ENCODE data around the gene HK1. TPM values are rescaled to one million over a fixed set of nuclear protein-coding genes. Genes with fewer than 3 reads are reported as not detected.
A peak's percentile ranks its signal among the peaks of the same experiment; 100 is the strongest.

The HK1 gene
- total RNA-seq, 1 donor from 2014 or later: 182 TPM

DNA sequence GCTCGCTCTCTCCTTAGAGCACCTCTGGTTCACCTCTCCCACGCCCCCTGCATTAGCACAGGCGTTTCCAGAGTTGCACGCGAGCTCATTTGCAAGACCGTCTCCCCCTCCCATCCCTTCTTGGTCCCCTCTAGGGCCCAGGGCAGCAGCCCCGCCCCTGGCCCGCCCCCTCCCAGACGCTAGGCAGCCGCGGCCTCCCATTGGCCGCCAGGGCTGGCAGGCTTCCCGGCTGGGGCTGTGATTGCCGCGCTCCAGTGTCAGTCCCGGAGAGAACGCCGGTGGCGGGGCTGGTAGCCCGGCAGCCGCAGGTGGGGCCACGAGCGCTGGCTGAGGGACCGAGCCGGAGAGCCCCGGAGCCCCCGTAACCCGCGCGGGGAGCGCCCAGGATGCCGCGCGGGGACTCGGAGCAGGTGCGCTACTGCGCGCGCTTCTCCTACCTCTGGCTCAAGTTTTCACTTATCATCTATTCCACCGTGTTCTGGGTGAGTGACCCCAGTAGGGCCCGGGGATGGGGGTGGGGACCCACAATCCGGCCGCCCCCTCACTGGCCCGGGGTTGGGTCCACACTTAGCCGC, 173.0 kb downstream of the HK1 start, which contains the start of gene TSPAN15:
TSS of gene TSPAN15 (plus strand) at position 257 of the 575 bp plus-strand sequence. CDS start at position 387, 130 bp downstream.
- Histone ChIP-seq H3K4me3 (ENCODE audit: low read depth, low read length) (peak within 1 kb of the TSS; percentile 54), H3K36me3 (ENCODE audit: control insufficient read depth, insufficient read depth, low read length) (no peaks in the 10 kb centered on the region), H3K27me3 (ENCODE audit: control insufficient read depth, insufficient read depth, low read length) (no peaks in the 10 kb centered on the region)
- DNase-seq (ENCODE audit: low read depth): peak; percentile 66
- TF ChIP-seq, protein P1, sequence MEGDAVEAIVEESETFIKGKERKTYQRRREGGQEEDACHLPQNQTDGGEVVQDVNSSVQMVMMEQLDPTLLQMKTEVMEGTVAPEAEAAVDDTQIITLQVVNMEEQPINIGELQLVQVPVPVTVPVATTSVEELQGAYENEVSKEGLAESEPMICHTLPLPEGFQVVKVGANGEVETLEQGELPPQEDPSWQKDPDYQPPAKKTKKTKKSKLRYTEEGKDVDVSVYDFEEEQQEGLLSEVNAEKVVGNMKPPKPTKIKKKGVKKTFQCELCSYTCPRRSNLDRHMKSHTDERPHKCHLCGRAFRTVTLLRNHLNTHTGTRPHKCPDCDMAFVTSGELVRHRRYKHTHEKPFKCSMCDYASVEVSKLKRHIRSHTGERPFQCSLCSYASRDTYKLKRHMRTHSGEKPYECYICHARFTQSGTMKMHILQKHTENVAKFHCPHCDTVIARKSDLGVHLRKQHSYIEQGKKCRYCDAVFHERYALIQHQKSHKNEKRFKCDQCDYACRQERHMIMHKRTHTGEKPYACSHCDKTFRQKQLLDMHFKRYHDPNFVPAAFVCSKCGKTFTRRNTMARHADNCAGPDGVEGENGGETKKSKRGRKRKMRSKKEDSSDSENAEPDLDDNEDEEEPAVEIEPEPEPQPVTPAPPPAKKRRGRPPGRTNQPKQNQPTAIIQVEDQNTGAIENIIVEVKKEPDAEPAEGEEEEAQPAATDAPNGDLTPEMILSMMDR (IDR thresholded peaks at IDR 0.05; ENCODE audit: insufficient read depth, low read length, severe bottlenecking): no peak
- no peak for FAIRE-seq

Other genes with a start within 250 kb of the HK1 start
- gene SRGN, start 190.4 kb upstream of the HK1 start, total RNA-seq: 0.26 and 1.0 TPM in 2 replicates
- gene VPS26A, start 154.3 kb upstream of the HK1 start, total RNA-seq: 42.6 and 68.5 TPM in 2 replicates
- gene SUPV3L1, start 98.3 kb upstream of the HK1 start, total RNA-seq: 39.2 and 46.6 TPM in 2 replicates
- 3.9 and 12.7 TPM in 2 replicates for gene HKDC1, start 58.2 kb upstream of the HK1 start, total RNA-seq
- gene TACR2, start 138.4 kb downstream of the HK1 start, total RNA-seq: under 0.01 TPM in 1 of 2 replicates, not detected in the other
- 12.1 and 14.8 TPM in 2 replicates for gene TSPAN15, start 173.0 kb downstream of the HK1 start, total RNA-seq